Measurements from ENCODE around the gene OR1I1. TPM values are rescaled to one million over a fixed set of nuclear protein-coding genes. Genes with fewer than 3 reads are reported as not detected.

OR1I1 gene
- total RNA-seq, 6 donors from 2014 or later = not detected

DNA sequence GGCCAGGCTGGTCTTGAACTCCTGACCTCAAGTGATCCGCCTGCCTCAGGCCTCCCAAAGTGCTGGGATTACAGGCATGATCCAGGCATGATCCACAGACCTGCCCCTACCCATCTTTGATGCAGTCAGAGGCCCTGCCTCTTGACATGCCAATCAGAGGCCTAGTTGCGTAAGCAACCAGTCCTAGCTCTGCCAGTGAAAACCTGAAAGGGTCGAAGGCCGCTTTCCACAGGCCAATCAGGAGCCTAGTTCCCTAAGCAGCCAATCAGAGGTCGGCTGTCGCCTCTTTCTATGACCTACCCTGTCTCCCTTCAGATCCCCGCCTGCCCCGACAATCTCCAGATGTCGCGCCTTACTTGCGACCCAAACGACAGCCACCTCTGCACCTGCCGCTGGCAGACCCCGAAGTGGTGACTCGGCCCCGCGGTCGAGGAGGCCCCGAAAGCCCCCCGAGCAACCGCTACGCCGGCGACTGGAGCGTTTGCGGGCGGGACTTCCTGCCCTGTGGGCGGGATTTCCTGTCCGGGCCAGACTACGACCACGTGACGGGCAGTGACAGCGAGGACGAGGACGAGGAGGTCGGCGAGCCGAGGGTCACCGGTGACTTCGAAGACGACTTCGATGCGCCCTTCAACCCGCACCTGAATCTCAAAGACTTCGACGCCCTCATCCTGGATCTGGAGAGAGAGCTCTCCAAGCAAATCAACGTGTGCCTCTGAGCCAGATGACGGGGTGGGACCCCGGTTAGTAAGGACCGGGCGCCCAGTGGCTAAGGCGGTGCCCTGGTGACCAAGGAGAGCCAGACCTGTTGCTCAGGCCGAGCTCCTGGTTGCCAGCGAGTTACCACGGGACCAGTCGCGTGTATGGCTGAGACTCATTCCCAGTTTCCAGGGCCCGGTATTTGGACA is 31.5 kb downstream of the OR1I1 start:
- DNase-seq = peak in 1 of 2 donors; percentile 84
- H3K4me3 ChIP-seq = no peak overlapping the region
- no peak overlapping the region for H3K27ac ChIP-seq
- peaks cover 3 to 11% (median 9%) of the 10 kb centered on the region in 4 donors for H3K4me1 ChIP-seq
- no peaks in the 10 kb centered on the region for H3K9me3 ChIP-seq
- TF ChIP-seq, protein P1, sequence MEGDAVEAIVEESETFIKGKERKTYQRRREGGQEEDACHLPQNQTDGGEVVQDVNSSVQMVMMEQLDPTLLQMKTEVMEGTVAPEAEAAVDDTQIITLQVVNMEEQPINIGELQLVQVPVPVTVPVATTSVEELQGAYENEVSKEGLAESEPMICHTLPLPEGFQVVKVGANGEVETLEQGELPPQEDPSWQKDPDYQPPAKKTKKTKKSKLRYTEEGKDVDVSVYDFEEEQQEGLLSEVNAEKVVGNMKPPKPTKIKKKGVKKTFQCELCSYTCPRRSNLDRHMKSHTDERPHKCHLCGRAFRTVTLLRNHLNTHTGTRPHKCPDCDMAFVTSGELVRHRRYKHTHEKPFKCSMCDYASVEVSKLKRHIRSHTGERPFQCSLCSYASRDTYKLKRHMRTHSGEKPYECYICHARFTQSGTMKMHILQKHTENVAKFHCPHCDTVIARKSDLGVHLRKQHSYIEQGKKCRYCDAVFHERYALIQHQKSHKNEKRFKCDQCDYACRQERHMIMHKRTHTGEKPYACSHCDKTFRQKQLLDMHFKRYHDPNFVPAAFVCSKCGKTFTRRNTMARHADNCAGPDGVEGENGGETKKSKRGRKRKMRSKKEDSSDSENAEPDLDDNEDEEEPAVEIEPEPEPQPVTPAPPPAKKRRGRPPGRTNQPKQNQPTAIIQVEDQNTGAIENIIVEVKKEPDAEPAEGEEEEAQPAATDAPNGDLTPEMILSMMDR (IDR thresholded peaks at IDR 0.05) = no peak
- TF ChIP-seq POLR2AphosphoS5 (IDR thresholded peaks at IDR 0.05) = no peak
- no peak for TF ChIP-seq EP300 (IDR thresholded peaks at IDR 0.05)
- TF ChIP-seq POLR2A (IDR thresholded peaks at IDR 0.05) = no peak
- peaks cover 9 to 97% (median 83%) of the 10 kb centered on the region in 4 donors for H3K36me3 ChIP-seq
- H3K27me3 ChIP-seq = no peaks in the 10 kb centered on the region
- WGBS, 2 donors = 93 to 96% methylated on average over 55 to 57 of the region's 58 CpGs
- no peak for ATAC-seq (ENCODE audit: low FRiP score in 2 of 2)

DNA sequence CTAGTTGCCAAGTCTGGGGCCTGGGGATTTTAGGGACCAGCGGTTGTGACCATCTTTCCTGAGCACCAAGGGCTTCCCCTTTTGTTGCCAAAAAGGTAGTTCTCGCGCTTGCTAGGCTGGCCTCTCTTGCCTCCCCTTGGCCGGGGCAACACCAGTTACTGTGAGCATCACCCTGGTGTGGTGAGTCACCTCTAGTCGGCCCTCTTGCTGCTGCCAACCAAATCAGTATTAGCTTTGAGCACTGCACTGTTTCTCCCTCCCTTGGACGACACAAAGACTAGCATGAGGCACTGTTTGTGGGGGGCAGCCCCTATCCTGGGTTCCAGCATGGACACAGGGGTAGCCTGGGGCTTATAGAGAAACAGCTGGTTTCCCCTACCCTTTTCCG is 32.1 kb downstream of the OR1I1 start:
- H3K27me3 ChIP-seq = no peaks in the 10 kb centered on the region
- WGBS, 2 donors = 79 to 85% methylated on average over 7 of the region's 7 CpGs
- no peak overlapping the region for H3K4me3 ChIP-seq
- TF ChIP-seq, protein P1 (IDR thresholded peaks at IDR 0.05) = no peak
- TF ChIP-seq POLR2AphosphoS5 (IDR thresholded peaks at IDR 0.05) = no peak
- no peak for TF ChIP-seq EP300 (IDR thresholded peaks at IDR 0.05)
- TF ChIP-seq POLR2A (IDR thresholded peaks at IDR 0.05) = no peak
- DNase-seq (no peak), ATAC-seq (ENCODE audit: low FRiP score in 2 of 2) (no peak)
- peaks cover 0 to 8% (median 2%) of the 10 kb centered on the region in 4 donors for H3K4me1 ChIP-seq
- peak overlapping the region in 1 of 4 donors; percentile 53 for H3K27ac ChIP-seq
- H3K36me3 ChIP-seq = peaks cover 9 to 99% (median 88%) of the 10 kb centered on the region in 4 donors
- H3K9me3 ChIP-seq = no peaks in the 10 kb centered on the region

DNA sequence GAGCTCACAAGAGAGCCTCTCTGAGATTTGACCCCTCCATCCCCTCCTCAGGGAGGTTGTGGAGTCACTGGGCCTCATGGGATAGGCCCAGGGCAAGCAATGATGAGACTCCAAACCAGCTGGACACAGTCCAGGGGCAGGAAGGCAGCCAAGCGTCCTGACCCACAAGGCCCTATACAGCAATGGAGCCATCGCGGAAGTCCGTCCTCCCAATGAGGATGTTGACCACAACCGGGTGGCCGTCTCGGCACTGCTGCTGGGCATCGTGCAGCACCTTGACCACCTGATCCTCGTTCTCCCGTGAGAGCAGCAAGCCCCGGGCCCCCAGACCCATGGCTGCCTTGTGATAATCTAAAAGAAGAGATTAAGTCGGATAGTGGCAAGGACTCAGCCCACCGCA is 33.1 kb downstream of the OR1I1 start:
- H3K9me3 ChIP-seq = no peaks in the 10 kb centered on the region
- no peaks in the 10 kb centered on the region for H3K27me3 ChIP-seq
- peaks cover 0 to 8% (median 1%) of the 10 kb centered on the region in 4 donors for H3K4me1 ChIP-seq
- H3K27ac ChIP-seq = peak overlapping the region; percentile 7 to 54 (median 44)
- no peak for TF ChIP-seq POLR2AphosphoS5 (IDR thresholded peaks at IDR 0.05)
- TF ChIP-seq POLR2A (IDR thresholded peaks at IDR 0.05) = no peak
- no peak for TF ChIP-seq EP300 (IDR thresholded peaks at IDR 0.05)
- TF ChIP-seq, protein P1 (IDR thresholded peaks at IDR 0.05) = no peak
- H3K36me3 ChIP-seq = peaks cover 13 to 99% (median 87%) of the 10 kb centered on the region in 4 donors
- DNase-seq (no peak), ATAC-seq (ENCODE audit: low FRiP score in 2 of 2) (no peak)
- WGBS, 2 donors = 52 to 73% methylated on average over 3 to 13 of the region's 13 CpGs
- no peak overlapping the region for H3K4me3 ChIP-seq

DNA sequence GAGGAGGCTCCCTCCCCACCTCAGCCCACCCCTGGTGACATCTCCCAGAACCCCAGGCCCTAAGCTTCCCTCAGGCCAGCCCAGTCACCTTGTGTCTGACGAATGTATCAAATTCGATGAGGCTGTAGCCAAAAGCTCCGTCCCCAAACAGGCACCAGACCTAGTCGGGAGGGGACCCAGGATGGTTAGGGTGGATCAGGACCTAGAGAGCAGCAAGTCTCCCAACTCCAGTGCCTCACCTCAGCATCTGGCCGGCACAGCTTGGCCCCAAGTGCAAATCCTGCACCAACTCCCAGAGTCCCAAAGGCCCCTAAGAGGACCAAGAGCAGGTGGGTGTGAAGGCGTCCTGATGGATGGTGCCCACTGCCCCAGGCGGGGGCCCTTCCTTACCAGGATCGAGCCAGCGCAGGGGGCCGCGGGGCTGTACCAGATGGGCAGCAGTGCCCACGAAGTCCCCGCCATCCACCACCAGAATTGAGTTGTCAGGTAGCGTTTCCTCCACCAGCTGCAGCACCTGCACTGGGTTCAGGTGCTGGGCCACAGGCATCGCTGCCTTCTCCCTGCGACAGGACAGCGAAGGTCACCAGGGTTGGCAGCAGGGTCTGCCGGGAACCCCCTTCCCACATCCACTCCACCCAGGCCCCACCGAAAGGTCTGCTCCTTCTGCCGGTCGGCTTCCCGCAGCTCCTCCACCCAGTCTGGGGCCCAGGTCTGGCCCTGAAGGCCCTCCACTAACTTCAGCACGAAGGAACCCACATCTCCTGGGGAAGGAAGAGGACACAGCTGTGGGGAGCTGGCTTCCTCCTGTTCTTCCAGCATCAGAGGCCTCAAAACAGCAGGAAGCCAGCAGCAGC is 34.0 kb downstream of the OR1I1 start:
- Histone ChIP-seq H3K4me3 (no peak overlapping the region), H3K36me3 (peaks cover 13 to 99% (median 88%) of the 10 kb centered on the region in 4 donors), H3K27me3 (no peaks in the 10 kb centered on the region), H3K4me1 (peaks cover 0 to 8% (median 1%) of the 10 kb centered on the region in 4 donors), H3K27ac (peak overlapping the region; percentile 7 to 54 (median 44)), H3K9me3 (no peaks in the 10 kb centered on the region)
- 84 to 93% methylated on average over 8 to 23 of the region's 23 CpGs for WGBS, 2 donors
- DNase-seq (no peak), ATAC-seq (ENCODE audit: low FRiP score in 2 of 2) (no peak)
- TF ChIP-seq POLR2AphosphoS5 (IDR thresholded peaks at IDR 0.05) = no peak
- TF ChIP-seq, protein P1 (IDR thresholded peaks at IDR 0.05) = no peak
- no peak for TF ChIP-seq POLR2A (IDR thresholded peaks at IDR 0.05)
- no peak for TF ChIP-seq EP300 (IDR thresholded peaks at IDR 0.05)

All from upper lobe of left lung (tissue), 6 donors.